Upper lobe of left lung (tissue), 4 donors: ENCODE data around the gene GLMP.

Source experiments
- CTCF ChIP-seq, 6 experiments: fragments of 450-650 bp in 4 of 6; fragments of 200-600 bp in 2 of 6; sonication (generic) in 2 of 6; IDR thresholded peaks; one replicate each; pipeline ENCODE4 v1.5.1; 2016 to 2019; ENCODE audit warnings: antibody characterized with exemption in 6 of 6
- EP300 ChIP-seq, 4 donors: sonication (generic); formaldehyde crosslinking; IDR thresholded peaks; one replicate each; pipeline ENCODE4 v1.5.1; 2017; ENCODE audit warnings: antibody characterized with exemption in 4 of 4, control low read depth in 2 of 4
- POLR2A ChIP-seq, 4 donors: fragments of 450-650 bp; IDR thresholded peaks; one replicate each; pipeline ENCODE4 v1.5.1; 2016 to 2017; ENCODE audit warnings: antibody characterized with exemption in 4 of 4, mild to moderate bottlenecking in 2 of 4
- POLR2AphosphoS5 ChIP-seq, 2 donors: sonication (generic); formaldehyde crosslinking; IDR thresholded peaks; one replicate each; pipeline ENCODE4 v1.5.1; 2017; ENCODE audit warnings: antibody characterized with exemption in 2 of 2

GRCh38 chr1:156263288-156263655, 32.2 kb downstream of the GLMP start:
- TF ChIP-seq CTCF (IDR thresholded peaks at IDR 0.05) (no peak), POLR2A (IDR thresholded peaks at IDR 0.05) (no peak), POLR2AphosphoS5 (IDR thresholded peaks at IDR 0.05) (no peak), EP300 (IDR thresholded peaks at IDR 0.05) (no peak)
